ENCODE data around the gene GALNT9.

The GALNT9 gene

DNA sequence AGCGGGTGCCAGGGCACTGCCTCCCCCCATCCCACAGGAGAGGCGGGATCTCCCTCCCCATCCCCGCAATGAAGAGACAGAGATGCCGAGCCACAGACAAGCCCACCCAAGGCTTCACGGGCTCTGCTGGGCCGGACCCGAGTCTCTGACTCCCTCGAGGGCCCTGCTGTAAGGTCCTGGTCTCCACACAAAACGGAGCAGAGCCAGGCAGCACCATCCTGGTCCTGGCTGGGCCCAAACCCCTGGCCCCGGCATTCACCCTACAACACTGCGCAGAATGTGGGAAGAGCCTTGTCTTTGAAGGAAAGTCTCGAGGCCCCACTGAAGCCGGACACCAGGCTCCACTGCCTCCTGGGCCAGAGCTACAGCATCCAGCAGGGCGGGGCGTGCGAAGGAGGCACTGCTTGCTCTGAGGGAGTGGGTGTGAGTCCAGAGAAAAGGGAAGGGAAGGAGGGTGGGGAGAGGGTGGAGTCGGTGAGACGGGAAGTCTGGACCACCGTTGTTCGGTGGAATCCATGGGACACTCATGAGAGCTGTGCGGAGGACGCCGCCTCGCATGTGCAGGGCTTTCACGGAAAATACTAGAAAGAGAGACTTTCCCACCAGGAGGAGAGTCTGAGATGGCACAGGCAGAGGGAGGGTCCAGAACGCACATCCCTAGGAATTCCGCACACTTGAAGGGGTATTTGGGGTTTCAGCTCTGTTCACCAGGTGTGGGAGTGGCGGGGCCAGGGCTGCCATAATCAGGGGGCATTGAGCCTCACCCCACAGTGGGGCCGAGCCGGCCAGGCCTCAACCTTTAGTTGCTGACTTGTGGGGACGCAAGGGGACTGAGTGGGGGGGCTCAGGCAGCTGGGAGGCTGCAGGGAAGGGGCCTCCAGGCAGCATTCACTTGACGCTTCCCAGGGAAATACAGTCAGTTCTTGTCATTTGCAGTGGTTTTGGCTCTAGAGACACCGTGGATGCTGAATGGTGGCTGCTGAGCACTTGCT lies 36.8 kb downstream of the GALNT9 start:
- DNase-seq: no peak

DNA sequence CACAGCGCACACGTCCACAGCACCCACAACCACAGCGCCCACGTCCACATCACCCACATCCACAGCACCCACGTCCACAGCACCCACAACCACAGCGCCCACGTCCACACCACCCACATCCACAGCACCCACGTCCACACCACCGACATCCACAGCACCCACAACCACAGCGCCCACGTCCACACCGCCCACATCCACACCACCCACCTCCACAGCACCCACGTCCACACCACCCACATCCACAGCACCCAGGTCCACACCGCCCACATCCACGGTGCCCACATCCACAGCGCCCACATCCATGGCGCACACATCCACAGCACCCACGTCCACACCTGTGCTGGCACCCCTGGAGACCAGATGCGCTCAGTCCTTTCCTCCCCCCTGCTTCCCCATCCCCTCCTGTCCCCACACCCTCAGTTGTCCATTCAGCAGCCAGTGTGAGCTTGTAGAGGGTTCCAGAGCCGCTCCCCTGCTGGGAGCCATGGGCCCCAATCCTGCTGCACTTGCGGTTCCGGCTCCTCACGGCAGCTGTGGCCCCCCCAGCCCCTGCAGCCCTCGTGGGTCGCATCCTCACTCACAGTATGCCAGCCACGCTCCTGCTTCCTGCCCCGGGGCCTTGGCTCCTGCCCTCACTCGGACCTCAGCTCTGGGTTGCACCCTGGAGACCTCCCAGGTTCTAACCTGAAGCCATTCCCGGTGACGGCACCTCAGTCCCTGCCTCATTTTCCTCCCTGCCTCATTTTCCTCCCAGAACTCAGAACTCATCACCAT lies 37.8 kb downstream of the GALNT9 start:
- no peak for DNase-seq

DNA sequence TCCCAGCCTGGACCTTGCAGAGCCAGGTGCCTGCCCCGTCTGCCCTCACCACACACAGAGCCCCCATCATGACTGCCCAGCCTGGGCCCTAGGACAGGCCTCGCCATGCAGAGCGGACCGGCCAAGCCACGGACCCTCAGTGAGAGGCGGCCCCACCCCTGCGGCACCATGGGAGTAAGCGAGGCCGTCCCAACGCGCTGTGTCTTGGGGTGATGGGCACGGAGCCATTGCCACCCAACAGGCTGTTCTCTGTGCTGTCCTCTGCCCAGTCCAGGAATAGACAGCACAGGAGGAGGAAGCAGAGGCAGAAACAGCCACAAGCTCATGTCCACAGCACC lies 39.2 kb downstream of the GALNT9 start:
- DNase-seq: no peak

DNA sequence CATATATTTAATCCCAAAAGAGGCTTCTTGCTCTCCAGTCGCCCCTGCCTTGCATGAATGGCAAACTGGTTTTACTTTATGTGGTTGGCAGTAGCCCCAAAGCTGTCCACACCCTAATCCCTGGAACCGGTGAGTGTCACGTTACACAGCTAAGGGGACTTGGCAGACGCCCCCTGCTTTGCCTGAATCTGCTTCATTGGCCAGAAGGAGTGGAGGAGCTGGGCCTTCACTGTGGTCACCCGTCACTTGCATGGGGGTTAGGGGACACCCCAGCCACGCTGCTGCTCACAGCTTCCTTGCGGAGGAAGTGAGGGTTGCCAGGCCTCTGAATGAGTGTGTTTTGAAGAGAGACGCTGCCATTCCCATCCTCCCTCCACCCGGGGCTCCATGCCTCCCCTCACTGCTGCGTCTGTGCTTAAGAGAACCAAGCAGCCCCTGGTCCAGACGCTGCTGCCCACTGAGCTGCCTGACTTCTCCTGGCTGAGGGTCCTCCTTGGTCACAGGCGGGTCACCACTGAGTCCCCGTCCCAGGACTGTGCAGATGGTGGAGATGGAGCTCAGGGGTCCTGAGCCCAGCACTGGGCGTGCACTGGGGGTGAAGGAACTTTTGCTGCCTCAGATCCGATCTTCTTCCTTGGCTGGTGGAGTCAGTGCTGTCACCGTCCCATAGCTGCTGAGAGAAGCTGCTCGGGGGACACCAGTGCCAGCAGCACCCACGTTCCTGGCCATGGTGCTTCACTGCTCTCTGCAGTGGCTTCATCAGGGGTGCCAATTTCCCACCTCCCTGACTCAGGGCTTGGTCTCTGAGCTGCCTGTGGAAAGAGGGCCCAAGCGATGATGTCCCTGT lies 39.8 kb downstream of the GALNT9 start:
- DNase-seq: no peak

DNA sequence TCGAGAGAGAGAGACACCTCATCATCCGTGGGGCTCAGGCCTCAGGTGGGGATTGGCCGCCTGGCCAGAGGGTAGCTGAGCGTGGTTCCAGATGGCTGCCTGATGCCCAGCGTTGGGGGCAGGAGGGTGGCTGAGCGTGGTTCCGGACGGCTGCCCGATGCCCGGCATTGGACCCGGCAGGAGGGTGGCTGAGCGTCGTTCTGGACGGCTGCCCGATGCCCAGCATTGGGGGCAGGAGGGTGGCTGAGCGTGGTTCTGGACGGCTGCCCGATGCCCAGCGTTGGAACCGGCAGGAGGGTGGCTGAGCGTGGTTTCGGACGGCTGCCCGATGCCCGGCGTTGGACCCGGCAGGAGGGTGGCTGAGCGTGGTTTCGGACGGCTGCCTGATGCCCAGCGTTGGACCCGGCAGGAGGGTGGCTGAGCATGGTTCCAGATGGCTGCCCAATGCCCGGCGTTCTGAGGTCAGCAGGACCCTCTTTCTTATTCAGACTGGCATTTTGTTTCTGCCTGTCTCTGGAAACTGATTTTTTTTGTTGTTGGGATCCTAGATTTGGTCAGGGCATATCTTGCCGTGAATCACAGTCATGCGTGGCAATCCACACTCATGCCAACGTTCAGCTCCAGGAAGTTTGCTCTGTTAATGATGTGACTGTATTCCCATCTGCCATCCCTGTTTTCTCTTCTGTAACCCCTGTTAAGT lies 40.7 kb downstream of the GALNT9 start:
- no peak for DNase-seq

DNA sequence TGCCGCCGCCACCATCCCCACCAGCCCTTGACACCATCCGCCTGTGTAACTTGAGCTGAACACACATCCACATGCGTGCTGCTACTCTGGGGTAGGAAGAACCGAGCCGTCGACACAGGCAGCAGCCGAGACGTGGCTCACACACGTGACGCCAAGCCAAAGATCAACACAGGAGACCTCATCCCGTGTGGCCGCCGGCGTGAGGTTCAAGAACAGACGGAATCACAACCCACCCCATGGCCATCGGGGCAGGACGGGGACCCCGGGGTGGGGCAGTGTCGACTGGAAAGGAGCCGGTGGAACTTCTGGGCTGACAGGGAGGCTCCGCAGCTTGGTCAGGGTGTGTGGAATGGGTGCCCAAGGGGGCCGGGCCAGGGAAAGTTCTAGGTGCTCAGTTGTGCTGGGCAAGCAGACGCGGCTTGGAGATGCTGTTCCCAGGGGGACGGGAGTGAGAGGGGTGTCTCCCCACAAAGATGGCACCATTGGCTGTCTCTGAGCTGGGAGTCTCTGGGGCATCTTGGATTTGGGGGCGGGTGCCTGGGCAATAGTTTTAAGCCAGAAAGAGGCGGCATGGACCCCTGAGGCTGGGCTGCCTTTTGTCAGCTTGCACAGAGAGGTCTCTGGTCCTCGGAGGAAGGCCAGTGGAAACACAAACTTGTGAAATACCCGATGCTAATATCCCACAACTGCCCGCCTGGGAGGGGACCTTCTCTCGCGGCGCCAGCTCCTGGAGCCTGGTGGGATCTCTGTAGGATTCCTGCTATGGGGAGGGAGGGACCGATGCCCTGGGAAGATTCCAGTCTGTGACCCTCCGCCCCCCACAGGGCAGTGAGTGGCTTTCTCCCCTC lies 41.8 kb downstream of the GALNT9 start:
- no peak for DNase-seq

DNA sequence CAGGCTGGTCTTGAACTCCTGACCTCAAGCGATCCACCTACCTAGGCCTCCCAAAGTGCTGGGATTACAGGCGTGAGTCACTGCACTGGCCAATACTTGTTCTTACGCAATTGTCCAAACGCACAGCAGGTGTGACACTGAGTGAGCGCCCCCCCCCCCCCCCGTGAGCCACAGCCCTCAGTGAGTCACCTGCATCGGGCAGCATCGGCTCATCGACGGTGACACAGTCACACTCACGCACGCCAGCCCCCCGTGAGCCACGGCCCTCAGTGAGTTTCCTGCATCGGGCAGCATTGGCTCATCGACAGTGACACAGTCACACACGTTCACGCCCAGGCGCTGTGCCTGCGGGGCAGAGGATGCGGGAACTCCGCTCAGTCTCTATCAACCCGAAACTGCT lies 42.5 kb downstream of the GALNT9 start:
- no peak for DNase-seq

DNA sequence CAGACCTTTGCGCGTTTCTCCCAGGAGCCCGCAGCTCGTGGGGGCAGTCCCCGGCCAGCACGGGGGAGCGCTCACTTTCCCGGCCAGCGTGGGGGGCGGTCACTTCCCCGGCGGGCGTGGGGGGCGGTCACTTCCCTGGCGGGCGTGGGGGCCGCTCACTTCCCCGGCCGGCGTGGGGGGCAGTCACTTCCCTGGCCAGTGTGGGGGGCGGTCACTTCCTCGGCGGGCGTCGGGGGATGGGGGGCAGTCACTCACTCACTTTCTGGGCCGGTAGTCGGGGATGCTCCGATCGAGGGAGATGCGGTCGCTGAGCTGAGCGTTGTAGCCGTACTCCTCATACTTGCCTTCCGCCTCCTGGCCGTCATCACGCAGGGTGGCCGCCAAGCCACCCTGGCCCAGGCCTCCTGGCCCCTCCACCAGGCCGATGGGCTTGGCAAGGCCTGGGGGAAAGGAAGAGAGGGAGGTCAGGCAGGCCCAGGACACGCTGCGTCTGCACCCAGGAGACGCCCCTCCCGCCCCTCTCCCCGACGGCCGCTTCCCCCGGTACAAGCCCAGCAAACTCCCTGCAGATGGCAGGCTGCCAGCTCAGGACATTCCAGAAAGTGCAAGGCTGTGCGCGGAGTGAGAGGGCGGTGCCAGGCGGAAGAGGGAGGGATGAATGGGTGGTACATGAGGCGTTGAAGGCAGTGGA lies 43.3 kb downstream of the GALNT9 start:
- no peak for DNase-seq

DNA sequence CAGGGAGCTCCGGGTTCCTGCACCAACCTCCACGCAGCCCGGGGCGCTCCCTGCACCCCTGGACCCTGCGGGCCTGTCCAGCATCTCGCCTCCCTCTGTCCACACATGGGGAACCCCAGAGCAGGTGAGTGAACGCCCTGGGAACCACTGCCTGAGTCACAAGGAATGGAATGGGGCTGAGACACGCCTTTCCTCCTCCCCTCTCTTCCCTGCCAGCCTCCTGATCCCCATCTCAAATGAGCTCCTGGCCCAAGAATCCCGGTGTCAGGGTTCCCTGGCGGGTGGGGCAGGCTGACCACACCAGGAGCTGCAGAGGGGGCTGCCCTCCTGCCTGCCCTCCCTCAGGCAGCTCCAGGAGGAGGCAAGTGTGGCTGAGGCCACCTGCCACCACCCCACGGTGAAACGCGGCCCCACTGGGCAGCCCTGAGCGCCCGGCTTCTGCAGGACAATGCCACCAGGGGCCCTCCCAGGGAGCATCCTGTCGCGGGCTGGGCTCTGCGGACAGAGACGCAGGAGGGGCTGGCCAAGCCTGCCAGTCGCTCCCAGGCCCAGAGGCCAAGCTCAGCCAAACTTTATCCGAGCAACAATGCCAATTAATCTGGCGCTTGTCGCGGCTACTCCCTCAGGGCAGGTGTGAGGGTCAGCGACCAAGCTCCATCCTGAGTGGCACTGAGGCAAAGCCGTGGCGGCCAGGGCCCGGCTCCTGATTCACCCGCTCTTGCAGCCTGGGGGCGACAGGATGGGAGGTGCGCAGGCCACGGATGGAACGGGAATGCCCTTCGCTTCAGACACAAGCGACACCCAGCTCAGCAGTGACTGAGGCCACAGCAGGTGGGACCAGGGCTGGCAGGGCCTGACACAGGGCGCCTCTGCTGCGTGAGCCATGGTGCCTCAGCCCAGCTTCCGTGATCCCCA lies 44.3 kb downstream of the GALNT9 start:
- no peak for DNase-seq

DNA sequence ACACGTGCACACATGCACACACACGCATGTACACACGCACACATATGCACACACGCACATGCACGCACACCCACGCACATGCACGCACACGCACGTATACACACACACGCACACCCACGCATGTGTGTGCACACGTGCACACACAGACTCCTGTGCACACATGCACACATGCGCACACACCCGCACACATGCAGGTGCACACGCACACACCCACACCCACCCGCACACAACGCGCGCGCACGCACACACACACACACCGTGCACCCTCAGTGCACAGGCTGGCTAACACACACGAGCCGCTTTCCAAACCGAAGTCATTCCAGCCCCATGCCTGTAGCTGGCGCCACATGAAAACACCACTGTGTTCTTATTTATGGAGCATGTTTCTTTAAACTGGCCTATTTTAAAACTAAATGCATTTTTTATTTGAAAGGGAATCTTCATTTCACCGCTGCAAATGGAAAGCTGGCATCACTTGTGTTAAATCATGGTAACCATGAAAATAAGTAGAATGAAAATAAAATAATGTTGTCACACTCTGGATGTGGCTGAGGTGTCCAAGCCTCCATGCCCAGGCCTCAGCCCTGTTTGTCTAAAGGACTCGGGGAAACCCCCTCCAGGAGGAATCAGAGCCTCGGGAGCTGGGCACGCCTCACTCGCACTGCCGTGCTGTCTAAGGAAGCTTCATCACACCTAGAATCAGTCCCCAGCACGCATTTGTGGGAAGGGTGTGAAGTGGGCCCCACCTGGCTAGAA lies 45.1 kb downstream of the GALNT9 start:
- no peak for DNase-seq

DNA sequence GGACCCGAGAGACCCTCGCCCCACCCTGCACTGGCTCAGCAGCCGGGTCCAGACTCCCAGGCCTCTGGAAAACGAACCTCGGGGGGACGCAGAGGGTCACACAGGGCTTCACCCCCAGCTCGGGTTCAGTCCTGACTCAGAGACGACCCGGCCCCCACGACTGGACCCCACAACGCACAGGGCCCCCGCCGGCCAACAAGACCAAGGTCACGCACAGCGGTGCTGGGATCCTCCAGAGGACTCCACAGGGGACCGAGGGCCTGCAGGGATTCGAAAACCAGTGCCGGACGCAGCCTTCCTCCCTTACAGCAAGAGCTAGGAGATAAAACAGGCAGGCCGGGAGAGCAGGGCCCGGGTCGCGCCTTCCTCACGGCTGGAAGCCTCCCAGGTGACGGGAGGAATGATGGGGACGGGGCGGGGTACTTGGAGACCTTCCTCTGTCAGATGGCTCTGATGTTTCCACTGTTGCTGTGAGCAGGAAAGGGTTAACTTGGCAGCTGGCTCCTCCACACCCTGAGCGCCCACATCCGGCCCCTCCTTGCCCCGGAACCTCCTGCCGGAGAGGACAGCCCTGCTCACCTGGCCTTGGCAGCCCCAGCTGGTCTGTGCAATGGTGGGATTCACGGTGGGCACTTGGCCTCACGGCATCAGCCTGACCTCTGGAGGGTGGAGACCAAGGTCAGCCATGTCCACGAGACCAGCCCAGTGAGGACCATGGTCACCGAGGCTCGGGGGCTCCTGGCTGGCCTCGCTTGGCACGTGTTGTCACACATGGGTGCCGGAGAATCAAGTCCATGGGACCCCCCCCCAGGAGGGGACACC lies 46.2 kb downstream of the GALNT9 start:
- peak; percentile 59 for DNase-seq

DNA sequence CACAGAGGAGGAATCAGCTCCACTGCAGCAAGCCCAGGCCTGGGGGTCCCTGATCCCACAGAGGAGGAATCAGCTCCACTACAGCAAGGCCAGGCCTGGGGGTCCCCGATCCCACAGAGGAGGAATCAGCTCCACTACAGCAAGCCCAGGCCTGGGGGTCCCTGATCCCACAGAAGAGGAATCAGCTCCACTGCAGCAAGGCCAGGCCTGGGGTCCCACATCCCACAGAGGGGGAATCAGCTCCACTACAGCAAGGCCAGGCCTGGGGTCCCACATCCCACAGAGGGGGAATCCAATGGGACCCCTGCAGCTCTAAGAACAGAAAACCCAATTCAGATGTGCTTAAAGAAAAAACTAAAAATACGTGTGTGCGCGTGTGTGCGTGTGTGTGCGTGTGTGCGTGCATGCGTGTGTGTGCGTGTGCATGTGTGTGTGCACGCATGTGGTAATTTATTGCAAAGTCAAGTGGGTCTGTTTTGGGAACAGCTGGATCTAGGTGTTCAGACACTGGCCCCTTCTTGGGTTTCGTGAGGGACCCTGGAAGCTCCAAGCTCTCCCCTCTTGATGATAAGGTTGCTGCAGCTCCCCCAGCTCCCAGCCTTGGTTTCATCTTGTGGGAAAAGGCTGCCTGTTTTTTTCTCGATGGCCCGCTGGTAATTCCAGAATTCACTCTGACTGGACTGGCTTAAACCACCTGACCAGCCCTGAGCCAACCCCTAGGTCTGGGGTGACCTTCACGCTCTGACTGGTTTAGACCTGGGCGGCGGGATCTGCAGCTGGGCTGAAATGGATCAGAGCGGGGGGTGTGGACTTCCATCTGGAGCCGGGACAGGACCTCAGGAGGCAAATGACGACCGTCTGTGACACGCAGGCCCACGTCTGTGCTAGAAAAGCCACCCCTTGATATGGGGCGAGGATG lies 47.1 kb downstream of the GALNT9 start:
- no peak for DNase-seq

DNA sequence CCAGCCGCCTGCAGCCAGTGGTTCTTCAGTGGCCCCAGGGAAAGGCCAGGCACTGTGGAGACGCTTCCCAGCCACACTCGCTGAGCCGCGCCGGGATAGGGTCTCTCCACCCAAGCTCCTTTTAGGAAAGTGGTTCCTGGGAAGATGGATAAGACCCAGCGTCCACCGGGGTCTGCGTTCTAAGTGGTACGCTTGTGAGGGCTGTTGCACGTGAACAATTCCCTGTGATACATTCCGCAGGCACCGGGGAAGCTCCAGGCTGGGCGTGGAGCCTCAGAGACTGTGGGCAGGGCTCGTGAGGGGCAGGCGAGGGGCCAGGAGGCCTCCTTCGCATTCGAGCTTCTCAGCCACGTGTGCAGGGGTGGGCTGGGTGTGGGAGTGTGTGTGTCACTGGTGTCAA lies 48.4 kb downstream of the GALNT9 start:
- no peak for DNase-seq

DNA sequence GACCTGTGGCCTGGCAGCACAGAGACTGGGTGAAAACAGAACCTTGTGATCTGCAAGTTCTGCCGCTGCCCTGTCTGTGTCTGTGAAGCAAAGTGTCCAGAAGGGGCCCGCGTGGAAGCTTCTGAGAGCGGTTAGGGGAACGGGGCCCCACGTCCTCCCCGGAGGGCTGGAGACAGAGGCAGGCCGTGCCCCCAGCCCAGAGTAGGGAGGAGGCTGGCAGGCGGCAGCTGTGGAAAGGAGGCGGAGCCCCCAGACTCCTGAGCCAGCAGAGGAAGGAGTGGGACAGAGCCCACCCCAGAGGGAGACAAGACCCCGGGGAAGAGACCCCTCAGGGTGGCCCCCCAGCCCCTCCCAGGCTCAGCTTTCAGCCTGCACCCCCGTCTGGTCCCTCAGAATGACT lies 49.0 kb downstream of the GALNT9 start:
- no peak for DNase-seq

DNA sequence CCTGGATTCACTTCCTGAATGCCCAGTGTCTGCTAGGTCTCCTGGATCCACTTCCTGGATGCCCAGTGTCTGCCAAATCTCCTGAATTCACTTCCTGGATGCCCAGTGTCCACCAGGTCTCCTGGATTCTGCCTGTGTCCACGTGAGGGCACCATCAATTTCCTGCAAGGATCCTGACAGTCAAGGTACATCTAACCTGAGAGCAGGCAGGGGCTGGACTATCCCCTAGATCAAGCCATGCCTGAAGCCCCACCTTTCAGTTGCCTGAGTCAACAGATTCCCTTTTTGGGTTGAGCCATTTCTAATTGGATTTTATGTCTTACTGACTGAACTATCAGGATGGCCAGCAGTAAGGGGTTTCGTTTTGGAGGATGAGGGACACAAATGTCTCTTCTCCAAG lies 49.5 kb downstream of the GALNT9 start:
- no peak for DNase-seq

DNA sequence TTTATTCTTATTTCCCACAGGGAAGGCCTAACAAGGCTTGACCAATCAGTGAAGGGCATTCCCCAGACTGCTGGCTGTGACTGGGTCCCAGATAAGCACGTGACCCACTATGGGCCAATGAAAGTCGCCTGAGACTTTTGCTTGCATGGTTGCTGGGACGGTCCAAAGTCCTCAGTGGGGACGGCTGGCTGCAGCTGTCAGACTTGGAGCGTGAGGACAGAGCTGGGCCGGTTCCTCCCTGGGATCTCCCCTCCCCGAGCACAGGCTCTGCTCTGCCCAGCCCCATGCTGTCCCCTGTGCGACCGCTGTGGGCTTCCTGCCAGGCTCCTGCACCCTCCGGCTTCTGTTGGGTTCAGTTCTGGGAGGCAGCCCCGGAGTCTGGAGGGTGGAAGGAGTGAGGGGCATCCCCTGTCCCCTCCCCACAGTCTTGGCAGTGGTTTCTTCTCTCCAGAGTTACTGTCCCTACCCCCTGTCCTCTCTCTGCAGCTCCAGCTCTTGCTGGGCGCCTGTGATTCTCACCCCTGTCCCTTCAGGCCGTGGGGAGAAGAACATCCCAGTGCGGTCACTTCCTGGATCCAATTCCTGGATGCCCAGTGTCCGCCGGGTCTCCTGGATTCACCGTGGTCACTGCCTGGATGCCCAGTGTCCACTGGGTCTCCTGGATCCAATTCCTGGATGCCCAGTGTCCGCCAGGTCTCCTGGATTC lies 50.1 kb downstream of the GALNT9 start:
- DNase-seq: no peak

Data from activated CD4-positive, CD25-positive, alpha-beta regulatory T cell treated with anti-CD3 and anti-CD28 coated beads, Interleukin-2, amount 50 U/mL, for 72 hours (primary cell).